ENCODE results near the gene DPAGT1.

DPAGT1 gene

DNA sequence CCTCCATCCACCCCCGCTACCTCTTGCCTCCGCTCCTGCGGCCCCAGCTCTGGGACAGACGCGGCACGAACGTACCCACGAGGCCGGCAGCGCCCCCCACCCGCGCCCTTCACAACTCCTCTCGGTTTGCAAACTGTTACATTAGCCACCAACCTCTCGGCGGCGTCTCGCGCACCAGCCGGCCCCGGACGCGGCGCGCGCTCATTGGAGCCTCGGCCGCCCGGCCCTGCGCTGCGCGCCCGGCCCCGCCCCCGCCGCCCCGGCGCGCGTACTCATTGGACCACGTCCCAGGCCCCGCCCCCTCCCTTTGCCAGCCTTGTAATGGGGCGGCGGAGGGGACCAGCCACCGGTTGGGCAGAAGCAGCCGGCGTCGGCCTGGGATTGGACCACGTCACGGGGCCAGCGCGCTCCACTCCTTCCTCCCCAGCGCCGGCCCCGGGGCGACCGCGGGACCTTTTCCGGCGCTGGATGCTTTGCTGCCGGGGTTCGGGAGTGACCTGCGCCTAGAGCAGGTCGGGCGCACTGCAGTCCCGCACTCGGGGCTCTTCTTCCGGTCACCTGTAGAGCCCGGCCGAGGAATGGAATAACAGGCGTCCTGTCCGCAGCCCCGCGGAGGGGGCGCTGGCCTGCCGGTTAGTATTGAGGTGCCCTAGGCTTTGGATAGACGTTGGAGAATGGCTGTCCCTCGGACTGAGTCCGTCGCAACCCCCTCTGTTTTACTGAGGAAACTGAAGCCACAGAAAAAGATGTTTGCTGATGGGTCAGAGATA lies 44.5 kb downstream of the DPAGT1 start, which contains the start of gene HYOU1:
Gene HYOU1 (minus strand): TSS at position 206 of the 770 bp plus-strand sequence. CDS start 1,045 bp downstream, outside the sequence.
- DNase-seq (ENCODE audit: low read depth in 2 of 2): peak; percentile 85 to 88

DNA sequence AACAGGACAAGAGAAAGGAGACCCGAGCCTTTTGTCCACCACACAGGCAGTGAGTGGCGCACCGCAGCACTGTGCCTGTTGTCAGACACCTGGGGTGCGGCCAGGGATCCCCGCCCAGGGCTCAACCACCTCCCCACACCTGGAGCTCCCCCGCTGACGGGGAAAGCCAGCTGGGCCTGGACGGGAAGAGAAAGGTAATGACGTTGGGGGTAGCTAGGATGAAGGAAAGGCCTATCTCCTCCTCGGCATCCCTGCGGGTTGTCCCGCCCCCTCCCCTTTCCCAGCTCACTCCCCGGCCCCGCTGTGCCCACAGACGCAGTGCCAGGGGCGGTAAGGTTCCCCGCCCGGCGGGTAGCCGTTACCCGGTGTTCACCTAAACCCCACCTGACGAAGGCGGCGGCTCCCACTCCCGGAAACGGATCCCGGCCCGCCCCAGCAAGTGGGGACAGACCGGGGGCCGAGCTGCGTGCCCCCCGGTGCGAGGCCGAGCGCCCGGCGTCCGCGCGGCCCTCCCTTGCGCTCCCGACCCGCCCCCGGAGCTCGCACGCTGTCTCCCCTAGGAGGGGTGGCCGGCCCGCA lies 45.1 kb downstream of the DPAGT1 start:
- no peak for DNase-seq (ENCODE audit: low read depth in 2 of 2)

DNA sequence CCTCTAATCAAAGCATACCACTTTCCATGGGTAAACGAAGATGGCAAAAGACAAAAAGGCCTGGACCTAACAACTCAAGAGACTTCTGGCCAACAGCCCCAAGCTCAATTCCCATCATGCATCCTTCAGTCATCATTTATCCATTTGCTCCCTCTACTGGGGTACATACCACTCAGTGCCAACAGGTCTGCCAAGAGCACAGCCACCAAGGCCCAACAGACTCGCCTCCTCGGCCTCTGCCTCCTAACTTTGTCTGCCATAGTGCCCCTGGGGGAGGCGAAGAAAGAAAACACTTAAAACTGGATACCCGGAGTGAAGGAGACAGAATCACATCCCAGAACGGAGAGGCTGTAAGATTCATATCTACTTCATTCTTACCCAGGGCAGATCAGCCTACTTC lies 45.8 kb downstream of the DPAGT1 start:
- DNase-seq (ENCODE audit: low read depth in 2 of 2): no peak

DNA sequence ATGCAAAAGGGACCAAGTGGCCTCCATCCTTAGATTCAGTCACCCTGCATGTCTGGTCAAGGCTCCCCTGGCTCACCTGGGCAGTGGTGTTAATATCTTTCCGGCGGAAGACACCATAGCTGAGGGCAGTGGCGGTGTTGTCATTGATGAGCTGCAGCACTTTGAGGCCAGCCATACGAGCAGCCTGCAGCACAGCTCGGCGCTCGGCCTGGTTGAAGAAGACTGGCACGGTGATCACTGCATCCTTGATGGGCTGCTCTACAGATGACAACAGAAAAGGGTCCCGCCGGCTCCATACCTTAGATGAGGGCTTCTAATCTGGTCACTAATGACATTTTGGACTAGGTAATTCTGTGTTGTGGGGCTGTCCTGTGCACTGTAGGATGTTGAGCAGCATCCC lies 47.2 kb downstream of the DPAGT1 start:
- no peak for DNase-seq (ENCODE audit: low read depth in 2 of 2)

DNA sequence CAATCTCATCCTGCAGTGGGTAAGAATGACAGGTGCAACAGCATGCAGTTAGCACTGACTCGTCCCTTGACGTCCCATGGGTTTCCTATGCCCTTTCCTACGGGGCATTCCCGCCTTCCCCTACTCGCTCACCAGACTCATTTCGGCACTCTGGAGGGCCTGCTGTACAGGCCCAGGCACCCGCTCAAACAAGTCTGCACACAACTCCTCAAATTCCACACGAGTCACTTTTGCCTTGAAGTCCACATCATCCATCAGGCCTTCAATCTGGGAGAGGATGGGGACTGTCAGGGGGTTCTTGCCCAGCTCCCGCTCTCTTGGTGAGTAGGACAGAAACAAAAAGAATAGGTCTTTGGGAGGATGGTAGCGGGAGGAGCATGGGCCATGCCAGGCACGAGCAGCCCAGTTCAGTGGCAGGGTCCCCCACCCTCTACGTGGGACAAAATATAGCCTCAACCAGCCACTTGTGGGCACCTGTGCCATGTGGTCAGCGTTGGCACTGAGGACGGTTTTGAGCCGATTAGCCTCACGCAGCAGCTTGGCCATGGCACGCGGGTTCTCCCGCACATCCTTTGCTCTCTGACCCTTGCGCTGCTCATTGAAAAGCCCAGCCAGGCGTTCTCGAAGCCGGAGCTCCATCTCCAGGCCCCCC lies 49.4 kb downstream of the DPAGT1 start:
- DNase-seq (ENCODE audit: low read depth in 2 of 2): no peak

DNA sequence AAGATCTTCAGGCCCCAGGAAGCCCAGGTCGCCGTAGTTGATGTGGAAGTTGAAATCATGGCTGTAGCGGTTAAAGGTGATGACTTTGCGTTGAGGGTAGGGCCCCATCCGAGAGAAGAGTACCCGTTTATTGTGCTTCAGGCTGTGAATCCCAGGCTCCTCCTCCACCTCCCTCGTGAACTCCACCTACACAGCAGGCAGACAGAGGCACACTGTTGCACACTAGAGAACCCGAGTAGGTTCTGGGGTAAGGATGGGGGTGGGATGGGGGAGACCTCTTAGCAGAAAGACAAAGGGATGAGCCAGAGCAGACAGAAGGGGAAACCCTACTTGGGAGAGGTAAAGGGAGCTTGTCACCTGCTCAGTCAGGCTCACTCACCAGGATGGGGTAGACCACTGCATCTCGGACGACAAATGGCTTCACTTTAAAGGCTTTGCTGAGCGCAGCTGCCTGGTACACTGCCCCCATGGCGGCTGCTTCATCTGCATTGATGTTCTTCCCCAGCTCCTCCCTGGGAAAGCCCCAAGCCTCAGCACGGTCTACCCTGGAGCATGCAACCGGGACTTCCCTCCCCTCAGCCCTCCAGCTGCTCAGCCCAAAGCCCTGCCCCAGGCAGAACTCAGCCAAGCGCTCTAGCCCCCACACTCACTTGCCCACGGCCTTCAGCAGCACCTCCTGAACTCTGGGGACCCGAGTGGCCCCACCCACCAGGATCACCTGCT lies 50.1 kb downstream of the DPAGT1 start:
- no peak for DNase-seq (ENCODE audit: low read depth in 2 of 2)

DNA sequence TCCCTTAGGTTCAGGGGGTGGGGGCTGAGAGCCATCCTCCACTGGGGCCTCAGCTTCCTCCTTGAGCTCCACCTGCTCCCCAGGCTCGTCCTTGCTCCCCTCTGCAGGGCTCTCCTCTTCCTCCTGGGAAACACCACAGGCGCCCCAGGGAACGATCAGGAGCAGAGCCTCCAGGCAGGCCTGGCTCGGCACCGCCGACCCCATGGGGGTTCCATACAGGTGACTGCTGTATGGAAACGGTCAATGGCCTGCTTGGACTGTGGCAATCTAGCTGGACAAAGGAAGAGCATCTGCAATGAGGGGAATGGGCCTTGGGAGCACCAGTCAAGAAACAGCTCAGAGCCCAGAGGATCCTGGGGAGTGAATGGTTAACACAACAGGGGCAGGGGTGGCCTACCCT lies 52.6 kb downstream of the DPAGT1 start:
- DNase-seq (ENCODE audit: low read depth in 2 of 2): no peak

DNA sequence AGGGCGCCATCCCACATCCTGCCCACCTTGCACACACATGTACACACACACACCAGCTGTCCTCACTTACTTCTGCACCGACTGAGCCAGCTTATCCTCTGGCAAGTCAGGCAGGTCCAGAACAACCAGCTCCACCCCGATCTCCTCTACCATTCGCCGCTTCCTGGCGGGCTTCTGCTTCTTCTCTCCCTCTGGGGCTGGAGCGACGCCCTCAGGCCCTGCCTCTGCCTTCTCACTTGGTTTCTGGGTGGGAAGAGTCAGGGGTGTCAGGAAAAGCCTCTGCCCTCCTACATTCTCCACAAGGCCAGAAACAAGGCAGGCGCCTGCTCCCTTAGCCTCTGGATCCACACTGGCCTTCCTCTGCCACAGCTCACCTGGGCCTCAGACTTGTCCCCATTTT lies 53.0 kb downstream of the DPAGT1 start:
- no peak for DNase-seq (ENCODE audit: low read depth in 2 of 2)

DNA sequence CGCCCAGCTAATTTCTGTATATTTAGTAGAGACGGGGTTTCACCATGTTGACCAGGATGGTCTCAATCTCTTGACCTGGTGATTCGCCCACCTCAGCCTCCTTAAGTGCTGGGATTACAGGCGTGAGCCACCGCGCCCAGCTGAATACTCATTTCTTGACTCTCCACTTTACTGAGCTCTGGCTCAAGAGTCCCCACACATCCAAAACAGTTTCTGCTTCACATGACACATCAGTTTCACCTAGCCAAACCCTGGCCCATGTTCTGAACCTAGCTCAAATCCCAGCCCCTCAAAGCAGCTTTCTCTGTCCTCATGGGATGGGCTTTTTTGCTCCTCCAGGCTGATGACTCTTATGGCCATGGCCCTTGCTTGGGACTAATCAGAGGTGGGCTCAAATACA lies 54.4 kb downstream of the DPAGT1 start:
- no peak for DNase-seq (ENCODE audit: low read depth in 2 of 2)
